LNCAP (cell line): ENCODE results near the gene FAH.

ENCODE experiments used
- CTCF ChIP-seq: fragments of 450-650 bp; IDR thresholded peaks from 2 replicates; pipeline ENCODE4 v1.5.1; 2017; ENCODE audit warnings: mild to moderate bottlenecking

The FAH gene

DNA sequence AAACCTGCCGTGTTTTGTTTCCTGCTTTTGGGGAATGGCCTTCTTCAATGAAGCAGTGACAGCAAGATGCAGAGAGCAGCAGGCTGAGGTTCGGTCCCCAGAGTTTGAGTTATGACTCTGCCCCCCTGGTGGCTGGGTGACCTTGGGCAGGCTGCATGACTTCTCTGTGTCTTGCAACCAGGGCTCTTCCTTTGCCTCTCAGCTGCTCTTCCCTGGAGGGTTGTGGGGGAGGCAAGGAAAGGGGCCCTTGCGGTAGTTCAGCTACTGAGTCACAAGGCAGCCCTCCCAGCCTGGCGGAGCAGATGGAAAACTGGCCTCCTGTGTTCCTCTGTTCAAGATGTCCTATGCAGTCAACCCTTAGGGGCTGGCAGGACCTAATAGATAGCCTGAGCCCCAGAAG is 82.1 kb downstream of the FAH start:
- TF ChIP-seq CTCF = peak; percentile 65
